Endothelial cell of umbilical vein (primary cell): ENCODE results near the gene GSTP1. TPM values are rescaled to one million over a fixed set of nuclear protein-coding genes. Genes with fewer than 3 reads are reported as not detected.

Experiments used
- BruUV-seq: library from RNA; stranded (reverse); fragments of 400-500 nt; replicated peaks from 2 replicates; lab custom pipeline; 2021; lab: Mats Ljungman, UMichigan
- CTCF ChIA-PET: fragments of 300-600, 350-600 bp; sonication (Branson Sonifier 250); formaldehyde crosslinking; loops from one replicate; lab custom pipeline; 2021; ENCODE audit warnings: antibody characterized with exemption, inconsistent platforms; lab: Charles Lee
- POLR2A ChIA-PET: fragments of 300-600, 350-600 bp; sonication (Branson Sonifier 250); formaldehyde crosslinking; loops from one replicate; lab custom pipeline; 2021; ENCODE audit warnings: antibody characterized with exemption, inconsistent platforms; lab: Charles Lee
- DNase-seq: peaks from one replicate; pipeline ENCODE4 v3.0.0-alpha.2; 2011; ENCODE audit warnings: low read depth, low spot score
- FAIRE-seq: peaks from 2 replicates; lab custom pipeline; 2011; peaks lifted over from hg19 to GRCh38; lab: Jason Lieb, UNC
- H2AFZ ChIP-seq: 2 replicates; pipeline ENCODE4 v1.6.0; 2012; ENCODE audit warnings: low read depth, low read length, control low read depth, inconsistent platforms
- H3K27ac ChIP-seq: 2 replicates; pipeline ENCODE4 v1.5.1; 2011; ENCODE audit warnings: low read depth, mild to moderate bottlenecking, control low read depth, low read length, moderate library complexity; ENCODE audit not compliant: insufficient read depth
- H3K27me3 ChIP-seq, 2 experiments: 2 replicates each; pipeline versions ENCODE4 v1.6.0 to v1.6.1; 2011; ENCODE audit warnings: low read length in 2 of 2, mixed read lengths in 1 of 2; ENCODE audit not compliant: control insufficient read depth in 2 of 2, insufficient read depth in 2 of 2
- H3K36me3 ChIP-seq, 2 experiments: 2 replicates in 1 of 2; 3 replicates in 1 of 2; pipeline ENCODE4 v1.5.1; 2011; ENCODE audit warnings: low read length in 2 of 2, mild to moderate bottlenecking in 1 of 2, moderate library complexity in 1 of 2; ENCODE audit not compliant: control insufficient read depth in 2 of 2, insufficient read depth in 2 of 2; ENCODE audit errors: extremely low read depth in 1 of 2
- H3K4me1 ChIP-seq: 3 replicates; pipeline ENCODE4 v1.5.1; 2011; ENCODE audit warnings: mild to moderate bottlenecking, low read length; ENCODE audit not compliant: control insufficient read depth, insufficient read depth; ENCODE audit errors: extremely low read depth
- H3K4me2 ChIP-seq: 2 replicates; pipeline ENCODE4 v1.6.1; 2011; ENCODE audit warnings: low read length, control low read depth, mixed read lengths; ENCODE audit not compliant: insufficient read depth
- H3K4me3 ChIP-seq, 3 experiments: fragments of 200-600 bp in 1 of 3; sonication (generic), shearing (Covaris generic) in 1 of 3; replicated peaks in 1 of 3; 2 replicates each; pipeline ENCODE4 v1.5.1; 2011 to 2016; ENCODE audit warnings: control low read depth in 3 of 3, low read length in 3 of 3, mild to moderate bottlenecking in 2 of 3, inconsistent platforms in 1 of 3, low read depth in 1 of 3, moderate library complexity in 1 of 3; ENCODE audit not compliant: insufficient read depth in 1 of 3
- H3K79me2 ChIP-seq: 2 replicates; pipeline ENCODE4 v1.6.0; 2012; ENCODE audit warnings: low read length, inconsistent platforms; ENCODE audit not compliant: control insufficient read depth, insufficient read depth
- H3K9ac ChIP-seq: replicated peaks from 2 replicates; pipeline ENCODE3; 2011; ENCODE audit warnings: low read length, control low read depth; ENCODE audit not compliant: insufficient read depth; ENCODE audit errors: extremely low read depth
- H3K9me1 ChIP-seq: replicated peaks from 3 replicates; pipeline ENCODE4 v1.6.0; 2011; ENCODE audit warnings: mild to moderate bottlenecking, low read length; ENCODE audit not compliant: control insufficient read depth, insufficient read depth; ENCODE audit errors: extremely low read depth
- H3K9me3 ChIP-seq: replicated peaks from 2 replicates; pipeline ENCODE4 v1.5.1; 2012; ENCODE audit warnings: low read length, inconsistent platforms; ENCODE audit not compliant: control insufficient read depth, insufficient read depth
- H4K20me1 ChIP-seq: replicated peaks from 2 replicates; pipeline ENCODE3; 2011; ENCODE audit warnings: mild to moderate bottlenecking, low read length; ENCODE audit not compliant: control insufficient read depth, insufficient read depth; ENCODE audit errors: extremely low read depth
- CTCF ChIP-seq, 2 donors: IDR thresholded peaks; 1 replicate in 1 of 2; 2 replicates in 1 of 2; pipeline ENCODE4 v1.5.1; 2011; ENCODE audit warnings: low read length in 2 of 2, mild to moderate bottlenecking in 2 of 2, moderate library complexity in 2 of 2, control low read depth in 1 of 2, inconsistent platforms in 1 of 2, low read depth in 1 of 2; ENCODE audit not compliant: insufficient read depth in 1 of 2; ENCODE audit errors: extremely low read depth in 1 of 2
- EZH2 ChIP-seq: IDR thresholded peaks from 2 replicates; pipeline ENCODE4 v1.6.1; 2012; ENCODE audit warnings: borderline replicate concordance, low read depth, mild to moderate bottlenecking, moderate library complexity, low read length, inconsistent platforms; ENCODE audit not compliant: severe bottlenecking
- FOS ChIP-seq: IDR thresholded peaks from 2 replicates; pipeline ENCODE4 v1.6.1; 2011; ENCODE audit warnings: mild to moderate bottlenecking, low read length, moderate library complexity, borderline replicate concordance; ENCODE audit not compliant: insufficient read depth
- GATA2 ChIP-seq: IDR thresholded peaks from 2 replicates; pipeline ENCODE4 v1.7.0; 2011; ENCODE audit warnings: low read depth, mild to moderate bottlenecking, moderate library complexity, mixed read lengths, low read length; ENCODE audit not compliant: insufficient read length, insufficient read depth
- JUN ChIP-seq: IDR thresholded peaks from 2 replicates; pipeline ENCODE4 v1.6.1; 2011; ENCODE audit warnings: borderline replicate concordance, low read depth; ENCODE audit not compliant: insufficient read length, insufficient read depth
- MAX ChIP-seq: IDR thresholded peaks from 2 replicates; pipeline ENCODE4 v1.6.1; 2011; ENCODE audit not compliant: insufficient read depth, insufficient read length
- MYC ChIP-seq: IDR thresholded peaks from one replicate; pipeline ENCODE4 v1.6.1; 2011; ENCODE audit warnings: mild to moderate bottlenecking, low read depth, low read length
- POLR2A ChIP-seq: IDR thresholded peaks from 2 replicates; pipeline ENCODE4 v1.6.1; 2012; ENCODE audit warnings: low read depth, mild to moderate bottlenecking, control low read depth, low read length
- POLR2AphosphoS5 ChIP-seq: IDR thresholded peaks from 2 replicates; pipeline ENCODE4 v1.6.1; 2012; ENCODE audit warnings: low read depth, mild to moderate bottlenecking, control low read depth, low read length, moderate library complexity; ENCODE audit not compliant: insufficient read depth
- dilution Hi-C: fragments of 300-500 bp; cut with MboI; formaldehyde crosslinking; loops from one replicate; pipeline ENCODE4 v1.15.0; 2019; ENCODE audit warnings: low sequenced_read_pairs; ENCODE audit not compliant: extremely low pct_ligation_motif_present
- intact Hi-C: fragments of 100-400 bp; cut with micrococcal nuclease; formaldehyde crosslinking; loops from one replicate; pipeline ENCODE4 v1.10.0; 2022
- polyA plus RNA-seq, 4 experiments: library from polyadenylated mRNA; depleted of rRNA in 3 of 4; stranded (reverse) in 3 of 4; unstranded in 1 of 4; fragments of >200 nt; gene quantifications; 2 replicates each; pipeline versions ENCODE4 v1.2.1 to v1.2.3, GENCODE V29; 2011 to 2012; ENCODE audit warnings: missing spikeins in 1 of 4
- total RNA-seq: library from RNA; stranded (reverse); gene quantifications from 2 replicates; pipeline ENCODE4 v1.2.3, GENCODE V29; 2021

GSTP1 gene
- total and polyA plus RNA-seq, 2 donors (not counting 3 experiments of a cell fraction or from before 2014, with no cell fraction given), result 962 to 2,277 TPM

GRCh38 chr11:67534070-67534679, 49.4 kb upstream of the GSTP1 start:
- no peaks in the 10 kb centered on the region for H3K36me3 ChIP-seq
- ChIA-PET CTCF (no interaction called here), POLR2A (no interaction called here)
- peaks cover 3% of the 10 kb centered on the region for H3K9me3 ChIP-seq
- no peak overlapping the region for H3K4me2 ChIP-seq
- no peak for DNase-seq
- no peaks in the 10 kb centered on the region for H3K4me1 ChIP-seq
- TF ChIP-seq CTCF (IDR thresholded peaks at IDR 0.05; ENCODE audit: extremely low read depth in 1 of 2, insufficient read depth in 1 of 2, low read depth in 1 of 2, low read length in 2 of 2) (no peak), POLR2A (no peak)
- BruUV-seq, result no TSS peak
- no peak for FAIRE-seq
- H3K9me1 ChIP-seq, result no peaks in the 10 kb centered on the region
- dilution Hi-C loops (no loop called here), intact Hi-C loops (no loop called here)
- no peak overlapping the region for H2AFZ ChIP-seq
- no peaks in the 10 kb centered on the region for H3K79me2 ChIP-seq
- no peak overlapping the region for H3K27ac ChIP-seq
- no peak overlapping the region for H3K4me3 ChIP-seq
- H4K20me1 ChIP-seq, result no peaks in the 10 kb centered on the region
- H3K27me3 ChIP-seq, result no peaks in the 10 kb centered on the region
- H3K9ac ChIP-seq, result no peak overlapping the region

GRCh38 chr11:67535561-67535960, 48.1 kb upstream of the GSTP1 start:
- intact Hi-C loops, result no loop called here

More at GRCh38 chr11:67535561-67535960, 48.1 kb upstream of the GSTP1 start:
- H3K79me2 ChIP-seq, result no peaks in the 10 kb centered on the region
- POLR2A ChIA-PET, result no interaction called here
- DNase-seq, result no peak
- no peaks in the 10 kb centered on the region for H3K27me3 ChIP-seq
- H3K9me3 ChIP-seq, result peaks cover 3% of the 10 kb centered on the region
- dilution Hi-C loops, result no loop called here
- H3K9ac ChIP-seq, result no peak overlapping the region
- H3K4me2 ChIP-seq, result no peak overlapping the region
- CTCF ChIA-PET, result no interaction called here
- no peaks in the 10 kb centered on the region for H4K20me1 ChIP-seq
- TF ChIP-seq CTCF (IDR thresholded peaks at IDR 0.05; ENCODE audit: extremely low read depth in 1 of 2, insufficient read depth in 1 of 2, low read depth in 1 of 2, low read length in 2 of 2), result no peak
- no peak for TF ChIP-seq GATA2
- no peak for TF ChIP-seq POLR2AphosphoS5
- TF ChIP-seq MAX, result no peak
- TF ChIP-seq MYC, result no peak
- no peak for TF ChIP-seq POLR2A
- no peak for TF ChIP-seq EZH2
- no peak for TF ChIP-seq JUN
- TF ChIP-seq FOS, result no peak
- BruUV-seq, result no TSS peak
- no peak for FAIRE-seq
- H2AFZ ChIP-seq, result no peak overlapping the region
- no peaks in the 10 kb centered on the region for H3K4me1 ChIP-seq
- no peaks in the 10 kb centered on the region for H3K9me1 ChIP-seq
- H3K36me3 ChIP-seq, result no peaks in the 10 kb centered on the region
- no peak overlapping the region for H3K27ac ChIP-seq
- H3K4me3 ChIP-seq, result no peak overlapping the region
